ENCODE measurements around the gene TAAR6.

- TF ChIP-seq, protein P1, sequence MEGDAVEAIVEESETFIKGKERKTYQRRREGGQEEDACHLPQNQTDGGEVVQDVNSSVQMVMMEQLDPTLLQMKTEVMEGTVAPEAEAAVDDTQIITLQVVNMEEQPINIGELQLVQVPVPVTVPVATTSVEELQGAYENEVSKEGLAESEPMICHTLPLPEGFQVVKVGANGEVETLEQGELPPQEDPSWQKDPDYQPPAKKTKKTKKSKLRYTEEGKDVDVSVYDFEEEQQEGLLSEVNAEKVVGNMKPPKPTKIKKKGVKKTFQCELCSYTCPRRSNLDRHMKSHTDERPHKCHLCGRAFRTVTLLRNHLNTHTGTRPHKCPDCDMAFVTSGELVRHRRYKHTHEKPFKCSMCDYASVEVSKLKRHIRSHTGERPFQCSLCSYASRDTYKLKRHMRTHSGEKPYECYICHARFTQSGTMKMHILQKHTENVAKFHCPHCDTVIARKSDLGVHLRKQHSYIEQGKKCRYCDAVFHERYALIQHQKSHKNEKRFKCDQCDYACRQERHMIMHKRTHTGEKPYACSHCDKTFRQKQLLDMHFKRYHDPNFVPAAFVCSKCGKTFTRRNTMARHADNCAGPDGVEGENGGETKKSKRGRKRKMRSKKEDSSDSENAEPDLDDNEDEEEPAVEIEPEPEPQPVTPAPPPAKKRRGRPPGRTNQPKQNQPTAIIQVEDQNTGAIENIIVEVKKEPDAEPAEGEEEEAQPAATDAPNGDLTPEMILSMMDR (IDR thresholded peaks at IDR 0.05 in 2 of 3, conservative IDR thresholded peaks at IDR 0.05 in 1 of 3; ENCODE audit: insufficient read depth in 2 of 3, low read depth in 1 of 3, low read length in 3 of 3): no peak
- TF ChIP-seq, protein P2, sequence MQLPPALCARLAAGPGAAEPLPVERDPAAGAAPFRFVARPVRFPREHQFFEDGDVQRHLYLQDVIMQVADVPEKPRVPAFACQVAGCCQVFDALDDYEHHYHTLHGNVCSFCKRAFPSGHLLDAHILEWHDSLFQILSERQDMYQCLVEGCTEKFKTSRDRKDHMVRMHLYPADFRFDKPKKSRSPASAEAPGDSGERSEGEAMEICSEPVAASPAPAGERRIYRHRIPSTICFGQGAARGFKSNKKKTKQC (CRISPR knock-in tag; IDR thresholded peaks at IDR 0.05): no peak
- TF ChIP-seq, protein P3, sequence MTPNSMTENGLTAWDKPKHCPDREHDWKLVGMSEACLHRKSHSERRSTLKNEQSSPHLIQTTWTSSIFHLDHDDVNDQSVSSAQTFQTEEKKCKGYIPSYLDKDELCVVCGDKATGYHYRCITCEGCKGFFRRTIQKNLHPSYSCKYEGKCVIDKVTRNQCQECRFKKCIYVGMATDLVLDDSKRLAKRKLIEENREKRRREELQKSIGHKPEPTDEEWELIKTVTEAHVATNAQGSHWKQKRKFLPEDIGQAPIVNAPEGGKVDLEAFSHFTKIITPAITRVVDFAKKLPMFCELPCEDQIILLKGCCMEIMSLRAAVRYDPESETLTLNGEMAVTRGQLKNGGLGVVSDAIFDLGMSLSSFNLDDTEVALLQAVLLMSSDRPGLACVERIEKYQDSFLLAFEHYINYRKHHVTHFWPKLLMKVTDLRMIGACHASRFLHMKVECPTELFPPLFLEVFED (CRISPR knock-in tag; conservative IDR thresholded peaks at IDR 0.05): no peak
- no peak for TF ChIP-seq MXI1 (IDR thresholded peaks at IDR 0.05; ENCODE audit: low read depth, low read length)
- TF ChIP-seq, protein P4, sequence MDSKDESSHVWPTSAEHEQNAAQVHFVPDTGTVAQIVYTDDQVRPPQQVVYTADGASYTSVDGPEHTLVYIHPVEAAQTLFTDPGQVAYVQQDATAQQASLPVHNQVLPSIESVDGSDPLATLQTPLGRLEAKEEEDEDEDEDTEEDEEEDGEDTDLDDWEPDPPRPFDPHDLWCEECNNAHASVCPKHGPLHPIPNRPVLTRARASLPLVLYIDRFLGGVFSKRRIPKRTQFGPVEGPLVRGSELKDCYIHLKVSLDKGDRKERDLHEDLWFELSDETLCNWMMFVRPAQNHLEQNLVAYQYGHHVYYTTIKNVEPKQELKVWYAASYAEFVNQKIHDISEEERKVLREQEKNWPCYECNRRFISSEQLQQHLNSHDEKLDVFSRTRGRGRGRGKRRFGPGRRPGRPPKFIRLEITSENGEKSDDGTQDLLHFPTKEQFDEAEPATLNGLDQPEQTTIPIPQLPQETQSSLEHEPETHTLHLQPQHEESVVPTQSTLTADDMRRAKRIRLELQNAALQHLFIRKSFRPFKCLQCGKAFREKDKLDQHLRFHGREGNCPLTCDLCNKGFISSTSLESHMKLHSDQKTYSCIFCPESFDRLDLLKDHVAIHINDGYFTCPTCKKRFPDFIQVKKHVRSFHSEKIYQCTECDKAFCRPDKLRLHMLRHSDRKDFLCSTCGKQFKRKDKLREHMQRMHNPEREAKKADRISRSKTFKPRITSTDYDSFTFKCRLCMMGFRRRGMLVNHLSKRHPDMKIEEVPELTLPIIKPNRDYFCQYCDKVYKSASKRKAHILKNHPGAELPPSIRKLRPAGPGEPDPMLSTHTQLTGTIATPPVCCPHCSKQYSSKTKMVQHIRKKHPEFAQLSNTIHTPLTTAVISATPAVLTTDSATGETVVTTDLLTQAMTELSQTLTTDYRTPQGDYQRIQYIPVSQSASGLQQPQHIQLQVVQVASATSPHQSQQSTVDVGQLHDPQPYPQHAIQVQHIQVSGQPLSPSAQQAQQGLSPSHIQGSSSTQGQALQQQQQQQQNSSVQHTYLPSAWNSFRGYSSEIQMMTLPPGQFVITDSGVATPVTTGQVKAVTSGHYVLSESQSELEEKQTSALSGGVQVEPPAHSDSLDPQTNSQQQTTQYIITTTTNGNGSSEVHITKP (IDR thresholded peaks at IDR 0.05; ENCODE audit: partially characterized antibody): no peak
- TF ChIP-seq GATA2 (CRISPR knock-in tag; IDR thresholded peaks at IDR 0.05): no peak
- no peak for TF ChIP-seq NFRKB (IDR thresholded peaks at IDR 0.05; ENCODE audit: low read depth)
Measured at GRCh38 chr6:132524646-132525045, 45.5 kb upstream of the TAAR6 start.
